Adipocyte (in vitro differentiated cells): Measurements from ENCODE around the gene ADAMTSL2.

Experiments used
- DNase-seq: peaks from one replicate; pipeline ENCODE4 v3.0.0-alpha.2; 2015; ENCODE audit warnings: low read depth
- H3K27me3 ChIP-seq: replicated peaks from 2 replicates; pipeline ENCODE4 v1.7.0; 2013; ENCODE audit warnings: mild to moderate bottlenecking, low read length, moderate library complexity; ENCODE audit not compliant: control insufficient read depth, insufficient read depth
- H3K36me3 ChIP-seq: 2 replicates; pipeline ENCODE4 v1.7.0; 2013; ENCODE audit warnings: low read length, mild to moderate bottlenecking, moderate library complexity; ENCODE audit not compliant: control insufficient read depth, insufficient read depth, severe bottlenecking
- H3K4me1 ChIP-seq: 2 replicates; pipeline ENCODE4 v1.7.0; 2013; ENCODE audit warnings: mild to moderate bottlenecking, low read length, moderate library complexity; ENCODE audit not compliant: control insufficient read depth, insufficient read depth
- H3K4me3 ChIP-seq: 2 replicates; pipeline ENCODE4 v1.7.0; 2013; ENCODE audit warnings: mild to moderate bottlenecking, low read length, moderate library complexity
- H3K9ac ChIP-seq: 2 replicates; pipeline ENCODE4 v1.7.0; 2013; ENCODE audit warnings: mild to moderate bottlenecking, low read length, moderate library complexity
- H3K9me3 ChIP-seq: 2 replicates; pipeline ENCODE4 v1.7.0; 2013; ENCODE audit warnings: mild to moderate bottlenecking, low read length, moderate library complexity; ENCODE audit not compliant: control insufficient read depth

The ADAMTSL2 gene

DNA sequence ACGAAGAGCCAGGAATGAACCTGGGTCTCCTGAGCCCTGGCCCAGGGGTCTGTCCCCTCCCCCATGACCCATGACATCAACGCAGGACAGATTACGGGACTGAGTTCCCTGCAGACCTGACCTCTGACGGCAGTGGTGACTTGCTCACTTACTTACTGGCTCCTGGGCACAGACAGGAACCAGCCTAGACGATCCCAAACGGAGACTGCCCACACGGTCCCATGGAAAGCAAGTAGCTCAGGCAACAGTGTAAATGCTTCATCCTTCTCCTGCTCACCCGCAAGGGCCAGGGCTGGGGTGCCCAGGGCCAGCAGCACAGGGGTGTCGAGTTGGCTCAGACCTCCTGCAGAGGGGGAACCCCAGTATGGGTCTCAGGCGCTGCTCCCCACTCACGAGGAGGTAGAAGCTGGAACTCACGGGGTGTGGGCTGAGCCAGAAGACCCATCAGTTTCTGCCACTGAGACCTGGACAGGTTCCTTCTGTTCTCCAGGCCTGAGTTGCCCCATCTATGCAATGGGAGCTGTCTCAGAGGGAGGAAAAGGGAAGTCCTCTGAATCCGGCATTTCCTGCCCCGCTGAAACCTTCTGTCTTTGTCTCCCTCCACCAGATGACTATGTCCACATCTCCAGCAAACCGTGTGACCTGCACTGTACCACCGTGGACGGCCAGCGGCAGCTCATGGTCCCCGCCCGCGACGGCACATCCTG, 5.6 kb downstream of the ADAMTSL2 start:
- peaks cover 1% of the 10 kb centered on the region for H3K4me1 ChIP-seq
- DNase-seq: no peak
- H3K27me3 ChIP-seq: peaks cover 46% of the 10 kb centered on the region
- no peak overlapping the region for H3K9ac ChIP-seq
- H3K9me3 ChIP-seq: no peaks in the 10 kb centered on the region
- no peaks in the 10 kb centered on the region for H3K36me3 ChIP-seq
- H3K4me3 ChIP-seq: no peak overlapping the region

DNA sequence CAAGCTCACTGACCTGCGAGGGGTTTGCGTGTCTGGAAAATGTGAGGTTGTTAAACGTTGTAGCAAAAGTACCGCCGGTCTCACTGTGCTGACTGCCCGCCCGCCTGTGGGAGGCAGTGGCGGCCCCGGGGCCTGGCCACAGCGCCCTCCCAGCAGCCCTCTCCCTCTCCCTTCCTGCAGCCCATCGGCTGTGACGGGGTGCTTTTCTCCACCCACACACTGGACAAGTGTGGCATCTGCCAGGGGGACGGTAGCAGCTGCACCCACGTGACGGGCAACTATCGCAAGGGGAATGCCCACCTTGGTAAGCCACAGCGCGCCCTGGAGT, 6.2 kb downstream of the ADAMTSL2 start:
- H3K9ac ChIP-seq: no peak overlapping the region
- no peak for DNase-seq
- peaks cover 42% of the 10 kb centered on the region for H3K27me3 ChIP-seq
- H3K9me3 ChIP-seq: no peaks in the 10 kb centered on the region
- no peak overlapping the region for H3K4me3 ChIP-seq
- peaks cover 7% of the 10 kb centered on the region for H3K4me1 ChIP-seq
- H3K36me3 ChIP-seq: no peaks in the 10 kb centered on the region

DNA sequence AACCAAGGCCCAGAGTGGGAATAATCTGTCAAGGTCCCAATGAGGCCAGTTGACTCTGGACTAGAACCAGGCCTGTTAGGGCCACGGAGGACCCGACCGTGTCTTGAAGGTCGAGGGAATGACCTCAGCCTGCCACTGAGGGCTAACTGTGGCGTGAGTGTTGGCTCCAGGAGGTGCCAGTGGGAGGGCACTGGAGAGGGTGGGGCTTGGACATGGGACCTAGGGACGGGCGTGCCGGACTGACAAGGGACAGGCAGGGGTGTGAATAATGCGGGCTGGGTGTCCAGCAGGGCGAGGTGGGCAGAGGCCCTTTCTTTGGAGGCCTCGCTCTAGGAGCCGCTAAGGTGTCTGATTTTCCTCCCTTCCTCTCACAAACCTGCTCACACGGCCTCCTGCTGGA, 7.5 kb downstream of the ADAMTSL2 start:
- H3K27me3 ChIP-seq: peaks cover 44% of the 10 kb centered on the region
- H3K4me3 ChIP-seq: no peak overlapping the region
- no peak overlapping the region for H3K9ac ChIP-seq
- no peaks in the 10 kb centered on the region for H3K36me3 ChIP-seq
- H3K9me3 ChIP-seq: no peaks in the 10 kb centered on the region
- no peak for DNase-seq
- H3K4me1 ChIP-seq: peaks cover 16% of the 10 kb centered on the region

DNA sequence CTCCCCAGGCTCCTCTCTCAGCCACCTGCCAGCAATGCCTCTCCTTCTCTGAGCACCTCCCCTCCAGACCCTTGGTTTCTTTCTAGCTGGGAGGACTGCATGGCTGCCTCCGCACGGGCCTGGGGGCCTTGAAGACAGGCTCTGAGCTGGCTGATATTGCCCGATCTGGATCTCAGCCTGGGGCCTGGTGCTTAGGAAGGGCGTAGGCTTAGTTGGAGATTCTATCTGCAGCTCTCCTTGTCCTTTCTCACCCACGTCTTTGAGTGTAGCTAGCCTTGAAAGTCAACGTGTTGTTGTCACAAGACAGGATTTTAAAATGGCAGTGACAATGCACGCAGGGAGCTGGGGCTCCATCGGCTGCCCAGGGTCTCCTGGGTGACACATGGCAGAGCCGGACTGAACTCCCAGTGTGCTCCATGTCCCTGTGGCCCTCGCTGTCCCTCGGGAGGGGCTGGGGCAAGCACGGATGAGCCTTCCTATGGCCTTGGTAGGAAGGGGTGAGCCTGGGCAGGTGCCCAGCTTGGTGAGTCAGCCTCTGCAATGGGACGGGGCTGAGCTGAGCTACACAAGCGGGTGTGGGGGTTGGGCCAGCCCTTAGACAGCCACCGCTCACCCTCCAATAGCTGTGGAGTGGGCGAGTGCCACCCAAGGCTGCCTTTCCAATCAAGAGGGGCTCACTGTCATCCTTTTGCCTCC, 9.4 kb downstream of the ADAMTSL2 start:
- no peaks in the 10 kb centered on the region for H3K36me3 ChIP-seq
- no peak overlapping the region for H3K4me3 ChIP-seq
- no peaks in the 10 kb centered on the region for H3K9me3 ChIP-seq
- H3K27me3 ChIP-seq: peaks cover 44% of the 10 kb centered on the region
- no peak for DNase-seq
- H3K4me1 ChIP-seq: peaks cover 16% of the 10 kb centered on the region
- no peak overlapping the region for H3K9ac ChIP-seq

DNA sequence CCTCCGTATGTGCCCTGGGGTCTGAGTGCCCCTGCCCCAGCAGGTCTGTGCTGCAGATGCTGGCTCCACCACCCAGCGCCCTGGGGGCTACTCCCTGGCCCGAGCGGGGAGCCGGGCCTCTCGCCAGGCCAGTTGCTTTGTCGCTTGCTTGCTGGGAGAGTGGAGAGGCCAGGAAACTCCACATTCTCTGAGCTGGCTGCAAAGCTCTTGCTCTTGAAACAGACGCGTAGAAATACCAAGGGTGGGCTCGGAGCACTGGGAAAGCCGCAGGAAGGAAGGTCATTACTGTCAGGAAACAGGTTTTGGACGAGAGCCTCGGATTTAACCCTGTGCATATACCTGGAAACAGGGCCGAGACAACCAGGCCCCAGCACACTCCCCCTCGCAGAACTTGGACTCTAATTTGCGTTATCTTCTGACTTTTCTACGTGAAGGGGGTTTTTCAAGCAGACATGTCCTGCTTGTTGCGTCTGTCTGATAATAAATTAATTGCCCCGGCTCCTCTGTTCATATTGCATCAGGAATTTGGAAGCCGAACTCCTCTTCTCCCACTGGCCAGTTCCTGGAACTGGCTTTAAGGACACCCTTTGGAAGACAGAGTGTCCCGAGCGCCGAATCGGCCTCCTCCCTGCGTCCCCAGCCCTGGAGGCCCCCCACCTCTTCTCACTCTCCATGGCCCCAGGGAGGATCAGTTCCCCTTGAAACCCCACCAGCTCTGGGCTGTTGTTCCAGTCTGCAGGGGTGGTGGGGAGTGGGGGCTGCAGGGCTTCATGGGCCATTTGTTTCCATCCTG, 11.2 kb downstream of the ADAMTSL2 start:
- Histone ChIP-seq H3K4me3 (peak overlapping the region; percentile 28), H3K36me3 (no peaks in the 10 kb centered on the region)
- no peak for DNase-seq

DNA sequence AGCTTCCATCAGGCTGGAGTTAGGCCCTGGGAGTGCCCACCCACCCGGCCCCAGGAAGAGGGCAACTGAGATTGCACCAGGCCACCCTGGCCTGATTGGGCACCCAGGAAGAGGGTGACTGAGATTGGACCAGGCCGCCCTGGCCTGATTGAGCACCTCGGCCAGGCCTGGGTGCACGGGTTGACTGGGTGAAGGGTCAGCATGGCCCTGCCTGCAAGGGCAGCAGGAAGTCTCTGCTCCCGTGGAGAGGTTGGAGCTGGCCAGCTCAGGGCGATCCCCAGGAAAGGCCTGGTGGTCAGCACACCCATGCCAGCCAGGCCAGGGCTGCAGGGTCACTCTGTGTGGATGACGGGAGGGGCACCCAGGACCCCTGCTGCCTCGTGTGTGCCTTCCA, 11.8 kb downstream of the ADAMTSL2 start:
- no peak overlapping the region for H3K9ac ChIP-seq
- peaks cover 16% of the 10 kb centered on the region for H3K4me1 ChIP-seq
- H3K27me3 ChIP-seq: peaks cover 46% of the 10 kb centered on the region
- H3K36me3 ChIP-seq: no peaks in the 10 kb centered on the region
- DNase-seq: no peak
- no peak overlapping the region for H3K4me3 ChIP-seq
- H3K9me3 ChIP-seq: no peaks in the 10 kb centered on the region

More for the DNA sequence above, 11.2 kb downstream of the ADAMTSL2 start:
- Histone ChIP-seq H3K9me3 (no peaks in the 10 kb centered on the region), H3K9ac (peak overlapping the region; percentile 60), H3K27me3 (peaks cover 43% of the 10 kb centered on the region), H3K4me1 (peaks cover 16% of the 10 kb centered on the region)

DNA sequence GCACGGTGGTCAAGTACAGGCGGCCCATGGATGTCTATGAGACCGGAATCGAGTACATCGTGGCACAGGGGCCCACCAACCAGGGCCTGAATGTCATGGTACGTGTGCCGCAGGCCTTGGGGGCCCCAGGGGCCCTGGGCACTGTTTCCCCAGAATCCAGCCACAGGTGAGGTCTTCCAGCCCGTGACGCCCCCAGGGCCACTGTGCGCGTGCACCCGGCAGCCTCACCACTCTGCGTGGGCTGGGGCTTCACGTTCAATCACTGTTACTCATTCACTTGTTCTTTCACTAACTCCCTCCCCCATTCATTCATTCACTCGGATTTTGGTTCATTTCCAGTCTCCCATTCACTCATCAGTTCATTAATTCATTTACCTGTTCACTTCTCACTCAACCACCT, 12.6 kb downstream of the ADAMTSL2 start:
- Histone ChIP-seq H3K27me3 (peaks cover 46% of the 10 kb centered on the region), H3K4me3 (no peak overlapping the region), H3K9me3 (no peaks in the 10 kb centered on the region), H3K4me1 (peaks cover 16% of the 10 kb centered on the region), H3K36me3 (no peaks in the 10 kb centered on the region), H3K9ac (no peak overlapping the region)
- no peak for DNase-seq

DNA sequence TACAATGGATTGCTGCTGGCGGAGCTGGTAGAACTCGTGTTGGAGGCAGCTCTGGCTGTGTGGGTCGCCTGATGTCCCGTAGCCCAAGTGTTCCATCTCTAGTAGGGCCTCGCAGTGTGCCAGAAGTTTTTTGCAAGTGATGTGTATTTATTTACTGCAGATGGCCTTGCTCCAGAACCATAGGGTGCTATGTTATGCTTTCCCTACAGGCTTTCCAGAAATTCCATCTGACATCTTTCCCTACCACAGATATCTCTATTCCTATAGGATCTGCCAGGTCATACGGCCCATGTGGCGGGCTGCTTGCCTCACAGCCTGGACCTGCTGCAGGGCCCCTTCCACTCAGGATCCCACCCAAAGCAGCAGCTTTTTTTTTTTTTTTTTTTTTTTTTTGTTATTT, 16.9 kb downstream of the ADAMTSL2 start:
- no peak for DNase-seq
- no peaks in the 10 kb centered on the region for H3K9me3 ChIP-seq
- no peak overlapping the region for H3K4me3 ChIP-seq
- no peak overlapping the region for H3K9ac ChIP-seq
- peaks cover 2% of the 10 kb centered on the region for H3K4me1 ChIP-seq
- H3K36me3 ChIP-seq: no peaks in the 10 kb centered on the region
- H3K27me3 ChIP-seq: peaks cover 43% of the 10 kb centered on the region

DNA sequence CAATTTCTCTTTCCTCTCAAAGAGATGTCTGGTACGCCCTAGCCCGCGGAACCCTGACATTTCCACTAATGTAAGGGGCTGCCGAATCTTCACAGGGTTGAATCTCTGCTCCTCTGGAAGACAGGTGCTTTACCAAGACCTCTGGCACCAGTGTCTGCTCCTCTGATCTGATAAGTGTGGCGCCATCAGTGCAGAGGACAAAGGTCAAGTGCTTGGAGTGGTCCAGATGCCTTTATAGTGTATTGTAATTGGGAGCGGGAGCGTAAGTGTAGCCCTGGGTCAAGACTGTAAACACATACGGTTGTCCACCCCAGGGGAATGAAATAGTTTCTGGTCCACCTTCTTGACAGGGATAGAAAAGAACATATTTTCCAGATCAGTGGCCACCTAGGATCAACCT, 17.7 kb downstream of the ADAMTSL2 start:
- Histone ChIP-seq H3K9me3 (no peaks in the 10 kb centered on the region), H3K4me1 (no peaks in the 10 kb centered on the region), H3K9ac (no peak overlapping the region), H3K4me3 (no peak overlapping the region), H3K27me3 (peaks cover 37% of the 10 kb centered on the region), H3K36me3 (no peaks in the 10 kb centered on the region)
- DNase-seq: no peak

DNA sequence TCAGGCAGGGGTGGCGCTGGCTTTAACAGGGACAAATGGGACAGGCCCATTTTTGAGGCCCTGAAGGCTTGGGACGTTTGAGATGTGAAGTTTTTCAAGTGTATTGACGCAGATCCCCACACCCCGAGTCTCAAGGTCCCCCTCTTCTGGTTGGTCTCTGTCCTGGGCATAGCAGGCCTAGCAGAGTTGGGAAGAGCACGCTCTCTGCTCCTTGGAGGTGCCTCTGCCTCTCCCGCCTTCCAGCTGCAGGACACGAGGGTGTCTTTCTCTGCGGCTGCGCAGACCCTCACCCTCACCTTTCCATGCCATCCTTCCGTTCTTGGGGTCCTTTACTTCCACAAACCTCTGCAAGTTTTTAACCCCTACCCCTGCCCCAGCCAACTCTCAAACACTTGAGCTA, 18.6 kb downstream of the ADAMTSL2 start:
- H3K4me1 ChIP-seq: no peaks in the 10 kb centered on the region
- peaks cover 32% of the 10 kb centered on the region for H3K27me3 ChIP-seq

DNA sequence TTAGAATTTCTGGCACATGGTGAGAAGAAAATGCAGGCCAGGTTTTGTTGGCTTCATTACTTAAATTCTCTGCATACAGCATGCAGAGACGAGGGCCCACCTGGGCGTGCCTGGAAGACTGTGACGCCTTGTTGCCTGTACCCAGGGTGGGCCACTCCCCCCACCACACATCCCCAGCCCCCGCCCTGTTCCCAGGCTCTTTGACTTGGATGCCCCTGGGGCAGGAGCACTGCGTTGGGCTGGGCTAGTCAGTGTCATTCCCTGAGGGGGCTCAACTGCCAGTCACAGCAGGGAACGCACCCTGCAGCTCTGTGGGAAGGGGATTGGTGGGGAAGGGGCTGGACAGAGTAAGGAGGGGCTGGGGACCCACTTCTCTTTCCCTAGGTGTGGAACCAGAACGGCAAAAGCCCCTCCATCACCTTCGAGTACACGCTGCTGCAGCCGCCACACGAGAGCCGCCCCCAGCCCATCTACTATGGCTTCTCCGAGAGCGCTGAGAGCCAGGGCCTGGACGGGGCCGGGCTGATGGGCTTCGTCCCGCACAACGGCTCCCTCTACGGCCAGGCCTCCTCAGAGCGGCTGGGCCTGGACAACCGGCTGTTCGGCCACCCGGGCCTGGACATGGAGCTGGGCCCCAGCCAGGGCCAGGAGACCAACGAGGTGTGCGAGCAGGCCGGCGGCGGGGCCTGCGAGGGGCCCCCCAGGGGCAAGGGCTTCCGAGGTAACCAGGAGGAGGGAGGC, 19.6 kb downstream of the ADAMTSL2 start:
- Histone ChIP-seq H3K27me3 (peaks cover 29% of the 10 kb centered on the region), H3K4me3 (no peak overlapping the region), H3K4me1 (peaks cover 7% of the 10 kb centered on the region), H3K9ac (no peak overlapping the region), H3K36me3 (no peaks in the 10 kb centered on the region), H3K9me3 (no peaks in the 10 kb centered on the region)
- DNase-seq: no peak

More for the DNA sequence above, 18.6 kb downstream of the ADAMTSL2 start:
- Histone ChIP-seq H3K36me3 (no peaks in the 10 kb centered on the region), H3K4me3 (no peak overlapping the region), H3K9me3 (no peaks in the 10 kb centered on the region), H3K9ac (no peak overlapping the region)
- DNase-seq: no peak
